Measurements from ENCODE around the gene CCNE1.

The CCNE1 gene

GRCh38 chr19:29811125-29812079 lies at the start of gene CCNE1:
CCNE1 (plus strand) TSS chr19:29811991; CDS start chr19:29812556, 565 bp downstream.
- H3K4me3 ChIP-seq (ENCODE audit: low read depth, low read length): peak within 1 kb of the TSS; percentile 74
- TF ChIP-seq, protein P1, sequence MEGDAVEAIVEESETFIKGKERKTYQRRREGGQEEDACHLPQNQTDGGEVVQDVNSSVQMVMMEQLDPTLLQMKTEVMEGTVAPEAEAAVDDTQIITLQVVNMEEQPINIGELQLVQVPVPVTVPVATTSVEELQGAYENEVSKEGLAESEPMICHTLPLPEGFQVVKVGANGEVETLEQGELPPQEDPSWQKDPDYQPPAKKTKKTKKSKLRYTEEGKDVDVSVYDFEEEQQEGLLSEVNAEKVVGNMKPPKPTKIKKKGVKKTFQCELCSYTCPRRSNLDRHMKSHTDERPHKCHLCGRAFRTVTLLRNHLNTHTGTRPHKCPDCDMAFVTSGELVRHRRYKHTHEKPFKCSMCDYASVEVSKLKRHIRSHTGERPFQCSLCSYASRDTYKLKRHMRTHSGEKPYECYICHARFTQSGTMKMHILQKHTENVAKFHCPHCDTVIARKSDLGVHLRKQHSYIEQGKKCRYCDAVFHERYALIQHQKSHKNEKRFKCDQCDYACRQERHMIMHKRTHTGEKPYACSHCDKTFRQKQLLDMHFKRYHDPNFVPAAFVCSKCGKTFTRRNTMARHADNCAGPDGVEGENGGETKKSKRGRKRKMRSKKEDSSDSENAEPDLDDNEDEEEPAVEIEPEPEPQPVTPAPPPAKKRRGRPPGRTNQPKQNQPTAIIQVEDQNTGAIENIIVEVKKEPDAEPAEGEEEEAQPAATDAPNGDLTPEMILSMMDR (IDR thresholded peaks at IDR 0.05; ENCODE audit: borderline replicate concordance, insufficient read depth, low read depth, low read length): no peak

DNA sequence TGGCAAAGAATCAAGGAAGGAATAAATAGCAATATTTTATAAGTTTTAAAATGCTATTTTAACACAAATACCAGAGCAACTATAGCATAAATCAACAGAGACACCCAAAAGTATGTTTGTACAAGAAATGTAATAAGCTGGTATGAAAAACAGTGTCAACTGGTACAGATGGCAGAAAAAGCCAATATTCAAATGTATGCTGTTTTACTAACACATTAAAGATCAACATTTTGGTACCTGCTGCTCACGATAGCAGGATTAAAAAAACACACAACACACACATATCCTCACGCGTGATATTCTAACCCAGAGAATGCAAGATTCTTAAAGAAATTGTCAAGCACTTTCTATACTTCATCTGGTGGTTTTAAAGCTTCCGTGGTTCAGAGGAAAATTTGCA lies 48.6 kb upstream of the CCNE1 start:
- H3K4me3 ChIP-seq (ENCODE audit: low read depth, low read length): no peak overlapping the region
- TF ChIP-seq, protein P1 (IDR thresholded peaks at IDR 0.05; ENCODE audit: borderline replicate concordance, insufficient read depth, low read depth, low read length): no peak

GRCh38 chr19:29764361-29764760 lies 47.4 kb upstream of the CCNE1 start:
- H3K4me3 ChIP-seq (ENCODE audit: low read depth, low read length): no peak overlapping the region
- TF ChIP-seq, protein P1 (IDR thresholded peaks at IDR 0.05; ENCODE audit: borderline replicate concordance, insufficient read depth, low read depth, low read length): no peak

- TF ChIP-seq, protein P1 (IDR thresholded peaks at IDR 0.05; ENCODE audit: borderline replicate concordance, insufficient read depth, low read depth, low read length): no peak
Measured at GRCh38 chr19:29766100-29766499, 45.7 kb upstream of the CCNE1 start.

GRCh38 chr19:29767039-29767735 lies 44.6 kb upstream of the CCNE1 start:
- TF ChIP-seq, protein P1 (IDR thresholded peaks at IDR 0.05; ENCODE audit: borderline replicate concordance, insufficient read depth, low read depth, low read length): no peak
- H3K4me3 ChIP-seq (ENCODE audit: low read depth, low read length): no peak overlapping the region

More at GRCh38 chr19:29766100-29766499, 45.7 kb upstream of the CCNE1 start:
- no peak overlapping the region for H3K4me3 ChIP-seq (ENCODE audit: low read depth, low read length)

DNA sequence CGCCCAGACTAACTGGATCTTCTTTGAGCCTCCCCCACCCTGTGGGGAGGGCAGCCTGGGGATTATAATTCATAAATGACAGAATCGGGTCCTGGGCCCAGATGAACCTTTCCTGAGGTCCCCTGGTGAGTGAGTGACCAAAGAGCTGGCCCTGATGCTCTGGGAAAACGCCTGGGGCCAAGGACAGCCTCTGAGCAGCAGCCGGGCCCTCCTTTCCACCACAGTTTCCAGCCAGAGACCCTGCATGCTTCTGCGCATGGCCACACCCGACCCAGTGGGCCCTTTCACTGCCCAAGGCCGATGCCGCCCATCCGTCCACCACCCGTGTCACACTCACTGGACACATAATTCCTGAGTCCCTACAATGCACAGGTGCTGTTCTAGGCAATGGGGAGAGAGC lies 43.6 kb upstream of the CCNE1 start:
- no peak overlapping the region for H3K4me3 ChIP-seq (ENCODE audit: low read depth, low read length)
- TF ChIP-seq, protein P1 (IDR thresholded peaks at IDR 0.05; ENCODE audit: borderline replicate concordance, insufficient read depth, low read depth, low read length): no peak

All from GM12875 (cell line).